ENCODE results near the gene AATF.

Gene AATF

GRCh38 chr17:36948717-36949460, at the start of gene AATF:
TSS of gene AATF (plus strand) at chr17:36948954. CDS start at chr17:36949126, 172 bp downstream.
- peak; percentile 94 for DNase-seq

GRCh38 chr17:36899250-36900159, 49.2 kb upstream of the AATF start:
- DNase-seq: no peak

GRCh38 chr17:36900160-36900512, 48.6 kb upstream of the AATF start:
- no peak for DNase-seq

GRCh38 chr17:36901506-36901905, 47.2 kb upstream of the AATF start:
- DNase-seq: no peak

- no peak for DNase-seq
Measured at GRCh38 chr17:36907407-36907806, 41.3 kb upstream of the AATF start.

GRCh38 chr17:36910513-36910912, 38.2 kb upstream of the AATF start:
- no peak for DNase-seq

GRCh38 chr17:36911001-36911400, 37.8 kb upstream of the AATF start:
- no peak for DNase-seq

GRCh38 chr17:36913132-36913531, 35.6 kb upstream of the AATF start:
- no peak for DNase-seq

GRCh38 chr17:36918211-36918691, 30.5 kb upstream of the AATF start:
- no peak for DNase-seq

GRCh38 chr17:36919407-36919968, 29.3 kb upstream of the AATF start:
- DNase-seq: no peak

- no peak for DNase-seq
Measured at GRCh38 chr17:36920032-36921005, 28.4 kb upstream of the AATF start.

GRCh38 chr17:36921095-36921851, 27.5 kb upstream of the AATF start:
- DNase-seq: no peak

GRCh38 chr17:36922175-36922574, 26.6 kb upstream of the AATF start:
- no peak for DNase-seq

GRCh38 chr17:36923814-36924221, 24.9 kb upstream of the AATF start:
- DNase-seq: no peak

GRCh38 chr17:36926226-36926625, 22.5 kb upstream of the AATF start:
- no peak for DNase-seq

- DNase-seq: no peak
Measured at GRCh38 chr17:36926701-36927100, 22.1 kb upstream of the AATF start.

- no peak for DNase-seq
Measured at GRCh38 chr17:36928471-36929345, 20.0 kb upstream of the AATF start.

- no peak for DNase-seq
Measured at GRCh38 chr17:36929851-36930582, 18.7 kb upstream of the AATF start.

GRCh38 chr17:36930583-36930900, 18.2 kb upstream of the AATF start:
- no peak for DNase-seq

GRCh38 chr17:36931096-36931696, 17.6 kb upstream of the AATF start:
- DNase-seq: no peak
